ENCODE results near the gene RGL1. TPM values are rescaled to one million over a fixed set of nuclear protein-coding genes. Genes with fewer than 3 reads are reported as not detected.
"Not testable (repeated sequence)": the region's sequence is repeated elsewhere in the genome, so short reads cannot be mapped to it uniquely, and the experiment has no call there.

The RGL1 gene
- total RNA-seq, 2 donors from 2014 or later, result 7.3 to 12.7 TPM

- ATAC-seq (no peak), DNase-seq (no peak)
- intact Hi-C loops (cut with DNase I, micrococcal nuclease), result no loop called here
These were observed 21.6 kb upstream of the RGL1 start for GRCh38 chr1:183783342-183783741.

DNA sequence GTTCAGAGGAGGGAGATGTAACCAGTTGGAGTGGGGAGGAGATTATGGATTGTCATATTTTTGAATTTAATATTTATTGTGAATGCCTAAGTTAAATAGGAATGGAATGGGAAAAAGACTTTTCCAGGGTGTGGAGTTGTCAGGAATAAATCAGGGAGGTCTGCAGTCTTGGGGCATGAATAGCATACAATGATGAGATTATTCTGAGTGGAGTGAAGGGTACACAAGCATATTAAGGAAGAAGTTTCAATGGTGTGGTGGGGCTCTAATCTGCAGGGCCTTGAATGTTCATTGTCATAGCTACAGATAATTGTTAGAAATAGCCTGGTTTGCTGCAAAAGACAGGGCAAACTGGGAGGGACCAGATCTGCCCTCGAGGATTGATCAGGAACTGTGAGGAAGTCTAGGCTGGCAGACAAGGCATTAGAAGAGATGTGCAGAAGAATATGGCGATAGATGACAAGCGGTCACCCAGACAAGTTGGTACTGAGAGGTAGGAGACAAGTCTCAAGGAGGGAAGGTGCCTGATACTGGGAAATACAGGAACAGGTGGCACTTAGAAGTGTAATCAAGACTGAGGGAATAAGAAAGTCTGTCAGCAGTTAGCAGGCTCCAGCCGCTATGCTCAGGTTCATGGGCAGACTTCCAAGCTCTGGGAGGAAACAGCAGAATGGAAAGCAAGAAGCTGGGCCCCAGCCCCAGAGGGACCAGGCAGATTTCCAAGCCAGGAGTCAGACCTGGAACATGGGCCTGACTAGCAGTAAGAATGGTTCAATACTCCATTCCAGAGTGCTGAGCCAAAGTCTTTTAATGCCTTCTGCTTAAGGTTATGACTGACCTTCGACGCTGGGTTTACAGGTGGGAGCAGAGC, 20.9 kb upstream of the RGL1 start:
- DNase-seq (peak in 1 of 2 donors; percentile 35), ATAC-seq (no peak)
- intact Hi-C loops (cut with DNase I, micrococcal nuclease), result no loop called here

- ATAC-seq; DNase-seq; intact Hi-C loops (cut with DNase I, micrococcal nuclease): not testable (repeated sequence)
These were observed 19.0 kb upstream of the RGL1 start for GRCh38 chr1:183785921-183786320.

- intact Hi-C loops (cut with DNase I, micrococcal nuclease), result no loop called here
- no peak for ATAC-seq
- no peak for DNase-seq
These were observed 17.2 kb upstream of the RGL1 start for GRCh38 chr1:183787704-183788103.

DNA sequence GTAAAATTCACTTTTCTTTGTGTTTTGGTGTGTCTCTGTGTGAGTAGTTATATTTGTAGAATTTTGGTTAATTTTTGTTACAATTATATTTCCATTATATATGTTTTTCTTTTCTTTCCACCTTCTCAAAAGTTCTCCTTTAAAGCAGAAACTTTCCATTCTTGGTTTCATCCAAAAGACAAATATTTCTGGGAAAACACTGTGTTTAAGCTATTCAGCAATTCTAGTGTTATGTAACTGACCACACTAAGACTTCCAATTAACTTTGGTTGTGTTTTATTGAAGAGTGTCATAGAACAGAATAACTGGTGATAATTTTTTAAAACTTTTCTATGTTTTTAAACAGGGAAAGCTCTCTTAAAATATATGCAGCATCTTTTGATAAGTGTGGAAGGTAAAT, 13.6 kb upstream of the RGL1 start:
- ATAC-seq, result no peak
- DNase-seq, result no peak
- intact Hi-C loops (cut with DNase I, micrococcal nuclease), result no loop called here

- DNase-seq, result no peak
- no peak for ATAC-seq
- intact Hi-C loops (cut with DNase I, micrococcal nuclease), result no loop called here
These were observed 12.6 kb upstream of the RGL1 start for GRCh38 chr1:183792300-183792699.

- ATAC-seq, result no peak
- DNase-seq, result no peak
- intact Hi-C loops (cut with DNase I, micrococcal nuclease), result no loop called here
These were observed 10.8 kb upstream of the RGL1 start for GRCh38 chr1:183794088-183794487.

DNA sequence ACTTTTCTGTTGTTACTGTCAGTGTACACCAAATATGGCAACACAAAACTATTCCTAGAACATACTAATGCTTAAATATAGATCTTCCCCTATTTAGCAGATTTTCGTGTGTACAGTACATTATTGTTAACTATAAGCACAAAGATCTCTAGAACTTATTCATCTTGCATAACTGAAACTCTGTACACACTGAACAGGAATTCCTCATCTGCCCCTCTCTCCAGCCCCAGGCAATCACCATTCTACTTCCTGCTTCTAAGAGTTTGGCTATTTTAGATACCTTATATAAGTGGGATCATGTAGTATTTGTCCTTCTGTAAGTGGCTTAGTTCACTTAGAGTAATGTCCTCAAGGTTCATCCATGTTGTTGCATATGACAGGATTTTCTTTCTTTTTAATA, 4.5 kb upstream of the RGL1 start:
- no peak for DNase-seq
- ATAC-seq, result no peak
- intact Hi-C loops (cut with DNase I, micrococcal nuclease), result loop anchor here in 1 of 2 donors (10.0 kb wide), 1 partner anchor 114 kb away; no protein-coding TSS in a partner anchor

GRCh38 chr1:183801649-183802048, 3.3 kb upstream of the RGL1 start:
- no peak for DNase-seq
- intact Hi-C loops (cut with DNase I, micrococcal nuclease), result loop anchor here in 1 of 2 donors (10.0 kb wide), 1 partner anchor 113 kb away; no protein-coding TSS in a partner anchor
- ATAC-seq, result no peak

- DNase-seq (no peak), ATAC-seq (no peak)
- intact Hi-C loops (cut with DNase I, micrococcal nuclease), result loop anchor here in 1 of 2 donors (10.0 kb wide), 1 partner anchor 110 kb away; no protein-coding TSS in a partner anchor
These were observed 533 bp upstream of the RGL1 start for GRCh38 chr1:183804387-183804786.

DNA sequence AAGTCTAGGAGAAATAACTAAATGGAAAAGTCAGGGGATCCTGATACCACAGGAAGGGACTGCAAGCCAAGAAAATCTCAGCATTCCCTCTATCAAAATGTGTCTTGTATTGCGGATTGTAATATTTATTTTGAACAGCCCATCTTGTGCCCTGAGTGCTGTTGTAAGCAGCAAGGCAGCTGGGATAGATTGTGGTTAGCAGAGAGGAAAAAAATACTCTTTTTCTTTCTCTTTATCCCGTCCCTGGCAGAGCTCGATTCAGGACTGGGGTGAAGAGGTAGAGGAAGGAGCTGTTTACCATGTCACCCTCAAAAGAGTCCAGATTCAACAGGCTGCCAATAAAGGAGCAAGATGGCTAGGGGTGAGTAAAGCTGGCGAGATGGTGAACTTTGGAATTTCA, 1.2 kb downstream of the RGL1 start:
- no peak for ATAC-seq
- DNase-seq, result no peak
- intact Hi-C loops (cut with DNase I, micrococcal nuclease), result loop anchor here in 1 of 2 donors (10.0 kb wide), 1 partner anchor 109 kb away; no protein-coding TSS in a partner anchor

DNA sequence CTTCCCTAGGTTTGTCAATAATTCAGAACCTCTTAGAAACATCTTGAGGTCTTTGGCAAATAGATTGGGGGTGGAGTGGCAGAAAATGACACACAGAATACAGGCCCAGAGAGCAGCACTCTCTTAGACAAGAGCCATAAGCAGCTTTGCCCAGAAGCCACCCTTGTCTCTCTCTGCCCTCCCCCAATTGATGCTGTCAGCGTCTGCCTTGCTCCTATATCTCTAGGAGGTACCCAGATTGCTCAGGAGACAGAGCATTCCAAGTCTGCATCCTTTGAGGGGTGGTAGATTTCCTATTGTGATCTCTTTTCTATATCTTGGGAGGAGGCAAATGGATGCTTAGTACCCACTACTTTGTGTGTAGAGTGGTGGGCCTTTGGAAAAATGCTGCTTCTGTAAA, 1.8 kb downstream of the RGL1 start:
- no peak for ATAC-seq
- intact Hi-C loops (cut with DNase I, micrococcal nuclease), result loop anchor here in 1 of 2 donors (10.0 kb wide), 1 partner anchor 108 kb away; no protein-coding TSS in a partner anchor
- DNase-seq, result no peak

- DNase-seq (no peak), ATAC-seq (no peak)
- intact Hi-C loops (cut with DNase I, micrococcal nuclease), result loop anchor here in 1 of 2 donors (10.0 kb wide), 1 partner anchor 107 kb away; no protein-coding TSS in a partner anchor
These were observed 2.7 kb downstream of the RGL1 start for GRCh38 chr1:183807549-183808168.

DNA sequence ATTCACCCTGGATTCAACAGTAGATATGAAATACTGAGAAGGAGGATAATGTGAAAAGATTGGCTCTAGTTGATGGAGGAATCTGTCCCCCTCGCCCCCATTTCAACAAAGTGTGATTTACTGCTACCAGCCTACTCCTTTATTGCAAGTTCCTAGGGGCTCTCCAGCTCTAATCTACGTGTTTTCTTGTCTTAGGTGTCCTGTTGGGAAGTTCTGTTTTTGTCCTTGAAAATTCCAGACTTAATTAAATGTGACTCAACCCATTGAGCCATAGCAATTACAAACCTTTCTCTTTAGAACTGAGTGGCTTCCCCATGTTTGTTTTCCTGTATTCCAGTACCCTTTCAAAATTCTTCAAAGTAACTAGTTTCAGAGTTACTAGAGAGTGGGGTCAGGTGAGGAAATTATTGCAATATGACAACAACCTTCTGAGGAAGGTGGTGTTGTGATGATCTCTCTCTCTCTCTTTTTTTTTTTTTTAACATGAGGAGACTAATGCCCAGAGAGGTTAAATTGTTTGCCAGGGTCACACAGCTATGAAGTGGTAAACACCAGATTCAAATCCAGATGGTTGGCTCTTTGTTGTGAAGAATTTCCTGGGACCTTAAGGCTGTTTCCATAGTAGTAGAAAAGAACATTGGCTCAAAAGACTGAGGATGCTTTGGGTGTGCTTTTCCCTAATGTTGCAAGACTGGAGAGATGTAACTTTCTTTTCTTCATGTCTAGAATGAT, 3.5 kb downstream of the RGL1 start:
- ATAC-seq (no peak), DNase-seq (no peak)
- intact Hi-C loops (cut with DNase I, micrococcal nuclease), result loop anchor here in 1 of 2 donors (10.0 kb wide), 1 partner anchor 106 kb away; no protein-coding TSS in a partner anchor

DNA sequence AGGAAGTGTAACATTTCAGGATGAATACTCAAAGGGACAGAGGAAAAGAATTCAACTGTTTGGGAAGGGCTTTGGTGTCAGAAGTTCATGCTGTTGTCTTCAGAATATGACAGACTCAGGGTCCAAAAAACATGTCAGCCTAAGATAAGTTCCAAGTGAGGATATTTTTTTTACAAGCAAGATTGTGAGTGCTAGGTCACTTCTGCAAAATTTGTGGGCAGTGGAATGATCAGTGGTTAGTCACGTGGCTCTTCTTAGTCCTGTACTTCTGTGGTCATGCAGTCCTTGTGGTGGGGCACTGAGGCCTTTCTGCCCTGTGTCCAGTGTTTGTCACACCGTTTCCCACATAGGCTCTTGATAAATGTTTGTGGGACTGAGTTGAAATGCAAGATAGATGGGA, 5.2 kb downstream of the RGL1 start:
- intact Hi-C loops (cut with DNase I, micrococcal nuclease), result no loop called here
- ATAC-seq, result no peak

GRCh38 chr1:183810756-183811544, 6.0 kb downstream of the RGL1 start:
- no peak for ATAC-seq
- no peak for DNase-seq
- intact Hi-C loops (cut with DNase I, micrococcal nuclease), result no loop called here

More for the DNA sequence above, 5.2 kb downstream of the RGL1 start:
- DNase-seq, result no peak

GRCh38 chr1:183812128-183812527, 7.2 kb downstream of the RGL1 start:
- intact Hi-C loops (cut with DNase I, micrococcal nuclease), result no loop called here
- DNase-seq (no peak), ATAC-seq (no peak)
